KG1 (cell line): Measurements from ENCODE around the gene ZBTB7C.

Source experiments
- DNase-seq: peaks from one replicate; lab custom pipeline; 2025; lab: John Stamatoyannopoulos, UW

The ZBTB7C gene

DNA sequence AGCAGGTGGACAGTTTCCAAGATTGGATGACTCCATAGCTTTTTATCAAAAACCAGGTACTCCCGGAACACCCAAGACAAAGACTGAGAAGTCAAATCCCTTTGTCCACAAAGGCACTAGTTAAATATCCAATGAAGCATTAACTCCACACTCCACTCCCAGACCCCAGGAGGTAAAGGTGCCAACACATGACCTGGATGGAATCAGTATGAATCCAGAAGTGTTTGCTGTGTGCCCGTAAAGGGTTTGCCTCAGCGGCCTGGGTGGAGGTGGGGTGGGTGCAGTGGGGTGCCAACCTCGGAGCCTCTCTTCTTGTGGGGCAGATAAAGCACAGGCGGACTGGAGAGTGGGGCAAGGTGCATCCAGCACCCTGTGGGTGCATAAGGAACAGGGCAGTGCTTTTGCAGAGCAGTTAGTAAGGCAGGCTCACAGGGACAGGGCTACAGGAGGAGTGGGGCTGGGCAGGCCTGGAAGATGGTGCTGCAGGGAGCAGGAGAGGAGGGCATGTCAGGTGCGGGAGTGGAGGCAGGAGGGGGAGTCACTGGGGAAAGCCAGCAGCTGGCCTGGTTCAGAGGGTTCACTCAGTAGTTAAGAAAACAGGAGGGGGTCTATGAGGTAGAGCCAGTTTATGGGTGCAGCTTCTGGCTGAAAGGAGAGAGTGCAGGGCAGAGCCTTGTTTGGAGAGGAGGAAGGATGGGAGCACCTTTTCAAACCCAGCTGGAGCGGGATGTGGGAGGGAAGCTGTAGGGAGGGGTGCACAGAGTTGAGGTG lies 270.3 kb downstream of the ZBTB7C start:
- DNase-seq: no peak

DNA sequence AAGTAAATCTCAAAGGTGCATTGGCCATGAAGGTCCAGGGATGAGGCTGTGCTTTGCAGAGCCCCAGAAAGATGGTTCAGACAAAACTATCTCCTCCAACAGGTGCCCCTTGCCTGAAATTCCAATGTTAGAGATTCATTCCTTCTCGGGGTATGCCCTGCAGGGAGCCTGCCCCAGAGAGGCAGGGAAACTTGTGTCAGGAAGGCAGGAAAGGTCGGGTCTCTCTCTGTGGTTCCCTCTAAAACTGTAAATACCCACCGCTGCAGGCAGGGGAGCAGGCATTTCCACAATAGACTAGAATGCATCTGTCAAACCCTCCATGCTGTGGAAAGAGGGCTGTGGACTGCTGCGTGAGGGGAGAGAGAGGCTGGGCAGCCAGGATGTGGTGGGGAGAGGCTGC lies 271.0 kb downstream of the ZBTB7C start:
- no peak for DNase-seq

DNA sequence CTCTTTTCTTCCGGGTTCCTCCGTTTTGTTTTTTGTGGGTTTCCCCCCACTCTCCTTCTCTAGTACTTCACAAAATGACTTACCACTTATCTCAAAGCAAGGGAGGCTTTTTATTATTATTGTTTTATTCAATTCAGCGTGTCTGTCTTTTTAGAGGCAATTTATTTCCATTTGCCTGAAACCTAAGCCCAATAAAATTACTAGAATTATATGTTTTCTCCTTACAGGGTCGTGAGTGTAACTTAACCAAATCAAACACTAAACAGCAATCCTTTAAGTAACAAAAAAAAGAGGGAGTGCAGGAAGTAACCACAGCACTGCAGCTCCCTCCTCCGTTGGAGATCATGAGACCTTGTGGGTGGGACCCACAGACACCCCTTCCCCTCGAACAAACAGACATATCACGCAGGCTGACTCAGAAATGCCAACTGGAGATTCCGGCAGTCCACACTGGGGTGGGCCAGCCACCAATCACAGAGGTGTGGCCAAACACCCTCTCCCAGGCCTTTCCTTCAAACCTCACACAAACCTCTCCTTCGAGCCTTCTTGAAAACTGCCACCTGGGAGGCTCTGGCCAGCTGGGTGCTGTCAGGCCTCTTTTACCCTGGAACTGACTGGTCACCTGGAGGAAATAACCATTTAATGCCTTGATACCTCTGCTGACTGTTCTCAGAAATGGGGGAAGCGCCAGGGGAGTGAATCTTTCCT lies 271.7 kb downstream of the ZBTB7C start:
- no peak for DNase-seq

- no peak for DNase-seq
Observed at GRCh38 chr18:48136827-48137373, 272.3 kb downstream of the ZBTB7C start.

GRCh38 chr18:48136051-48136826 lies 272.9 kb downstream of the ZBTB7C start:
- no peak for DNase-seq

- no peak for DNase-seq
Observed at GRCh38 chr18:48135436-48135966, 273.7 kb downstream of the ZBTB7C start.

DNA sequence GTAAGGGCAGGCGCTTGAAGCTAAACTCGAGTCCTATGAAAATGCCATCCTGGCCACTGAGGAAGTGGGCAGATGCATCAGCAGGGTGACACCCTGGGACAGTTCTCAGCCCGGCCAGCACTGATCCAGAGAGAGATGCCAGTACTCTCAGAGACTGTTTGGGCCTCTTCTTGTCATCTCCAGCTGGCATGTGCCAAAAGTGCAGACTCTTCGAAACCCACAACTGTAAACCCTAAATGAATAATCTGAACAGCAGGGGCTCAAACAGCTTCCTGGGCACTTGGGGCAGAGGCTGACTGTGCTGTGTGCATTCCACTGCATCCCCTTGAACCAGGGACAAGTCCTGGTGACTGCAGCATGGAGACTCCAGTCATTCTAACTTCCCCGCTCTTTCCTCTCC lies 274.6 kb downstream of the ZBTB7C start:
- DNase-seq: no peak

DNA sequence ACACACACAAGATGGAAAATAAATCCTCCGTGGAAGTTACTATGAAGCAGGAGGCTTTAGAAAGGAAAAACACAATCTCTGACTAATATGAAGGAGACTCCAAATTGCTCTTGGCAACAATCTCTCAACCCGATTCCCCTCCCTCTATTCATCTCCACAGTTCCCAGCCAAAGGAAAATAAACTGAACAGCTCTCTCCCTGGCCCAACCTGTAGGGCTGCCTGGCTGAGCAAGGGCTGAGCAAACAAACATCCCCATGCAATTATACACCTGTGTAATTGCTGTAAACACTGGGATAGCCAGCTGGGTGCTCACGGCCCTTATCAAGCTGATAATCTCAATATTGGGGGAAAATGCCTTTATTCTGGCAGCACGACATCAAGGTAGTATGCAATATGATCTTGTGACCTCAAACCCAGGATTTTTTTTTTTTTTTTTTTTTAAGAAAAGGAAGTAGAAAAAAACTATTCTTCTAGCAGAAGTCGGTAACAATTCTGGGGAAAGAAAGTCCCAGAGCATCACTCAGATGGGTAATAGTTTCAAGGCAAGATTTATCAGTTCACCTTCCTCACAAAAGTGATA lies 275.4 kb downstream of the ZBTB7C start:
- no peak for DNase-seq

GRCh38 chr18:48132797-48133655 lies 276.2 kb downstream of the ZBTB7C start:
- DNase-seq: no peak

DNA sequence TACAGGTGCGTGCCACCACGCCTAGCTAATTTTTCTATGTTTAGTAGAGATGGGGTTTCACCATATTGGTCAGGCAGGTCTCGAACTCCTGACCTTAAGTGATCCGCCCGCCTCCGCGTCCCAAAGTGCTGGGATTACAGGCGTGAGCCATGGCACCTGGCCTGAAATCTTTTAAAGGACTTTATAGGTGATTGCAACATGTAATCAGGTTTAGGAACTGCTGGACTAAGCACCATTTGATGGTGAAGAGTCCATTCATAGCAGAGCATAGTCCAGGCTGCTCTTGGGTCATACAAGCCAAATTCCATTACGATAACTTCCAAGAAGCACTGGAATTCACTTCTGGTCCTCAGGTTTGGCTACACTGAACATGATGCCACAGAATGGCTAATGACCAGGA lies 278.1 kb downstream of the ZBTB7C start:
- no peak for DNase-seq

GRCh38 chr18:48129621-48130082 lies 279.5 kb downstream of the ZBTB7C start:
- DNase-seq: no peak

DNA sequence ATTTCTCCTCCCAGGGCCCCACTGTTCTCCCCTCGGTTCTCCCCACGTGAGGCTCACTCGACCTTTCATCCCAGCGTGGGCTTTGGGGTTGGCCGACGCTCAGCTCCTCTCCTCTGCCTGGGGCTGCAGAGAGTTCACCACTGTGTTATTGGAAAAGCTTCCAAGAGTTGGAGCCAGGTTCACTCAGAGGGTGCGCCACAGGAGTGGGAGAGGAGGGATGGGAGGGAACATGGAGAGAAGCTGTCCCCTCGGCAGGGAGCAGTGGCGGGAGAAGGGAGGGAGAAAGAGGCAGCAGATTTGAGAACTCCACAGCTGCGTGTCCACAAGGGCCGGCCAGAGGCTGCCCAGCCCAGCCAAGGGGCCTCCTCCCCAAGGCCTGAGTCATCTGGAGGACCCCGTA lies 281.6 kb downstream of the ZBTB7C start:
- DNase-seq: no peak

DNA sequence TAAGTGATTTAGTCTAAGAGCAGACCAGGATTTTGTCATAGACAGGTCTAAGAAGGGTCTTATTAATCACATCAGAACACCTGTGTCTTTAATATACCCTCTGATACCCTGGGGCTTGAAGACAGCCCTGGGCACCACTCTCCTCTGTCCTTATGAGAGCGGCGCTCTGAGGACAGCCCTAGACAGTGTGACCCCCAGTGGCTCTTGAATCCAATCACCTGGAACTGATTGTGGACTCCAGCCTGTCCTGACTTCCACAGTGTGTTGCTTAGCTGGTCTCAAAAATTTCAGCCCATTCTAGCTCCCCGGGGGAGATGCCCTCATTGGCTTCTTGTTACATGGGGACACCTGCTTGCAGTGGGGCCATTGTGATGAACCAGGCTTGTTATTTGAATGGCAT lies 282.9 kb downstream of the ZBTB7C start:
- no peak for DNase-seq

- no peak for DNase-seq
Observed at GRCh38 chr18:48125724-48126123, 283.5 kb downstream of the ZBTB7C start.

GRCh38 chr18:48124857-48125626 lies 284.1 kb downstream of the ZBTB7C start:
- DNase-seq: no peak

GRCh38 chr18:48123941-48124340 lies 285.2 kb downstream of the ZBTB7C start:
- no peak for DNase-seq

DNA sequence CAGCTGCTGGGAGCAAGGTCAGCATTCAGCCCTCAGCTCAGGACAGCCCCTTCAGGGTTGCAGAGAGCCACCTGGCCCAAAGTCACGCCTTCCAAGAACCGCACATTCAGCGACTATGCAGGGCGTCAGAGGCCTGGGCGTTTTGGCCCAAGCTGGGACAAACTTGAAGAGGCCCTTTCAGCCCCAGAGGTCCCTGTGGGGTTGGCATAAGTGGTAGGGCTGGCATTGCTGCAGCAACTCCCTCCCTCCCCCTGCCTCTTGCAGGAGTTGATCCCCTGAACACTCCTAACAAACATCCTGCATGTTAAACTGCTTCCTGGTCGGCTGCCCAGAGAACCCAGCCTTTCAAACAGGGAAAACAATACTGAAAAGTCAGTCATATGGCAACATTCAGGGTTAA lies 285.9 kb downstream of the ZBTB7C start:
- DNase-seq: no peak

DNA sequence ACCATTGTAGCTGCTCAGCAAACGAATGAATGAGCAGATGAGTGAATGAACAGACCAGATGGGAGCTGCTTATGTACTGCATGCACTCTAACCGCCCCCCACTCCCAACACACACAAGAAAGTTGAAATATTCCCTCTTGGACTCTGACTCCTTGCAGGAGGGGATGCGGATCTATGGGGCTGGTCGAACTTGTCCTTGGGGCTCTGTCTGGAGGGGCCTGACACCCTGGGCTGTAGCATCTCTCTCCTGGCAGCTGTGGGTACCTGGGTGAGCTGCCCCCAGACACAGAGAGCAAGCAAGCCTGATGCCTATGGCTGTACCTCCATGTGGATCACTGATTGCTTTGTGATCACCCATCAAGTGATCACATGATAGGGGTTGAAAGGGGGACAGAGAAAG lies 286.4 kb downstream of the ZBTB7C start:
- DNase-seq: no peak

- no peak for DNase-seq
Observed at GRCh38 chr18:48122376-48122775, 286.8 kb downstream of the ZBTB7C start.

- no peak for DNase-seq
Observed at GRCh38 chr18:48121752-48122151, 287.4 kb downstream of the ZBTB7C start.
